GM19452 (cell line): ENCODE data around the gene SCYGR3.

Experiments used
- ATAC-seq: cut with Tn5 transposase; IDR thresholded peaks from one replicate; pipeline ENCODE4 v1.9.1; 2021; ENCODE audit not compliant: unreplicated experiment

The SCYGR3 gene

GRCh38 chr2:227614740-227615139, at the start of gene SCYGR3:
Gene SCYGR3 (minus strand): TSS chr2:227614840. CDS start chr2:227614840, 0 bp downstream.
- no peak for ATAC-seq

GRCh38 chr2:227661827-227662226, 47.2 kb upstream of the SCYGR3 start:
- no peak for ATAC-seq

- ATAC-seq, result no peak
These were observed 46.5 kb upstream of the SCYGR3 start for GRCh38 chr2:227661025-227661649.

DNA sequence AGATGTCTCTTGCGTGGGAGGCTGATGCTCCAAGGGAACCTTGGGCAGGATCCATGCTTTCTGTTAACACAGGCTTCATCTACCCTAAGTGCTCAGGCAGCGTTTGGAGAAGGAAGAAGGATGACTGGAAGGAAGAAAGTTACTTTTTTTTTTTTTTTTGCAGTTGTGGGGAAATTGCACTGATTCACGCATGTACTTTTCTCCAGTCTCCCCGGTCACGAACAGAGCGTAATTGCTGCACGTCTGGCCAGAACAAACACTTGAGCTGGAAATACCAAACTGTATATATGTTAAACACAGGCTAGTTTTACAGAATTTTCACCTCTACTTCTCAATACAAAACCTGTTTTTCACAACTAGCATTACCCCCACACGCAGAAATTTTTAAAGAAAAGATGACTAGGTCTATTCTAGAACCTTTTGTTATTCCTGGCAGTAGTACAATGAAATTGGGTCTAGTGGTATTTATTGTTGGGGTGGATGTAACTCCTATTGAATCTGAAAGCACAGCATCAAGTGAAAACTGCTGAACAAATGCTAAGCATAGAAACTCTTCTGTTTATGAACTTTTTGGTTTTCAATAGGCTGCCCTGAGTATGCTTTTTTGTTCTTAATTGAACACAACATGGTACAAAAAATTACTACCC, 42.7 kb upstream of the SCYGR3 start:
- ATAC-seq, result no peak

DNA sequence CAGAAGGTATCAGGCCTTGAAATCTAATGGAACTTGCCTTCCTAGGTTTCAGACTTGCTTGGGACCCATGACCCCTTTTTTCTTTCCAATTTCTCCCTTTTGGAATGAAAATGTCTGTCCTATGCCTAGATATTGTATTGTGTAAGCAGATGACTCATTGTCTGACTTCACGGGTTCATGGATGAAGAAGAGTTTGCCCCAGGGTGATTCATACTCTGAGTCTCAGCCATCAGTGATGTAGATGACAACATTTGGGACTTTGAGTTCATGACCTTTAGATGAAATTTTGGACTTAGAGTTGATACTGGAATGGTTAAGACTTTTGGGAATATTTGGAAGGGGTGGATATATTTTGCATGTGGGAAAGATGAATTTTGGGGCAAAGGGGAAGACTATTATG, 40.8 kb upstream of the SCYGR3 start:
- ATAC-seq, result no peak

DNA sequence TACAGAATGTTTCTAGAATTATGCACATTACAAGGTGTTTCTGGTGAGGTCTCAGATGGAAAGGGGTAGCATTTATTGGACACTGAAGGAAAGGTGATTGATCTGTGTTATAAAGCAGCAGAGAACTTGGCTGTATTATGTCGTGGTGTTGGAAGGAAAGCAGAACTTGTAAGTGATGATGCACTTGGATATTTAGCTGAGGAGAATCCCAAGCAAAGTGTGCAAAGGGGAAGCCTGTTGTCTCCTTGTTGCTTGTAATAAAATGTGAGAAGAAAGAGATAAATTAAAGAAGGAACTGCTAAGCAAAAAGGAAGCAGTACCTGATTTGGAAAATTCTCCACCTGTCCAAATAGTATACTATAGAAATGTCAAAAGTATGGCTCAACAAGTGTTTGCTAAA, 39.8 kb upstream of the SCYGR3 start:
- no peak for ATAC-seq

- ATAC-seq, result no peak
These were observed 38.8 kb upstream of the SCYGR3 start for GRCh38 chr2:227653419-227653818.

GRCh38 chr2:227643990-227644551, 29.4 kb upstream of the SCYGR3 start:
- ATAC-seq, result no peak

DNA sequence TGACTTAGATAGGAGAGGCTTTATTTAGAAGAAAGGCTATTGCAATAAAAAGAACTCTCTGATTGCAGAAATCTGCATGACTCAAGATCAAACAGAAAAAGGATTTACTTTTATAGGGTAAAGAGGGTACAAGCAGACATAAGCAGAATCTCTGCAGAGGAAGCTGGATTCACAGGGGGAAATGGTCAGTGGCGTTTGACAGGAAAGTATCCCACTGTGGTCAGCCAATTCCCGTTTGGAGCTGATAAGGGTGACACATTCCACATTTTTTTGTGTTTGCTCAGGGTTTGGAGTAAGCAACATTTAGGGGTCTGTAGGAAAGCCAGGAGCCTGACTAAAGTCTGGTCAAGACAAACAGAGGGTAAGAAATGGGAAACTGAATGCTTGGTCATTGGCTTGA, 28.0 kb upstream of the SCYGR3 start:
- ATAC-seq, result no peak

DNA sequence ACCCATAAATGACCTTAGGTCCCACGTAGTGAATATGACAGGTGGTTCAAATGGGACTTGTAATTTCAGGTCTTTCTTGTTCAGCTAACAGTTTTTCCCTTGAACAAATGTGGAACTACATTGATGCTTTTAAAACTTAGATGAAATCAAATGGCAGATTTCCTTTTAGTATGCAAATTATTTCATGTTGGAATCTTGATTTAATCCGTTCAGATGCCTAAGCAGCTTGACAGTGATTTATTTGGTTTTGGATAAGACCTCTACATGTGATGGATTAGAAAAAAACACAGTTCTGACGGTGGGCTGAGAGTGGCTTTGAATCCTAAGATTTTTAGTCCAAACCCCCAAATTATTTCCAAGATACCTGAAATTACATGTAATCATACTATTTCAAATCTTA, 19.6 kb upstream of the SCYGR3 start:
- ATAC-seq, result no peak

DNA sequence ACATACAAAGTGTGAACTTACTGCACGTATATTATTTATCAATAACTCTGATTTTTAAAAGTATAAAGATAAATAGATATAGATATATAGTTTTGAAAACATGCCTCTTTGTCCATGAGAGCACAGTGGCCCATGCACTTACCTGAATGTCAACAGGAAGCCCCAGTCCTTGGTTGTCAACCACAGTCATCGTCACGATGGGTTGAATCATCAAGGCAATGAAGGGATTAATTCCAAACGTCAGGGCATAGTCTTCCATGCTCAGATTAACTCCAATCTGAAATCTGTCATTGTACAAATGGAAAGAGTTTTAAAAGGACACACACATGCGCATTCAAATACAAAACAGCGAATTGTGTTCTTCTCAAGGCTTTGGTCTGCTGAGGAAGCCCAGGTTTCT, 18.2 kb upstream of the SCYGR3 start:
- ATAC-seq, result no peak

- ATAC-seq, result no peak
These were observed 15.7 kb upstream of the SCYGR3 start for GRCh38 chr2:227630322-227630721.

GRCh38 chr2:227629435-227629834, 14.8 kb upstream of the SCYGR3 start:
- no peak for ATAC-seq

GRCh38 chr2:227627769-227628168, 13.1 kb upstream of the SCYGR3 start:
- ATAC-seq, result peak; percentile 84

GRCh38 chr2:227626580-227627151, 12.0 kb upstream of the SCYGR3 start:
- ATAC-seq, result no peak

DNA sequence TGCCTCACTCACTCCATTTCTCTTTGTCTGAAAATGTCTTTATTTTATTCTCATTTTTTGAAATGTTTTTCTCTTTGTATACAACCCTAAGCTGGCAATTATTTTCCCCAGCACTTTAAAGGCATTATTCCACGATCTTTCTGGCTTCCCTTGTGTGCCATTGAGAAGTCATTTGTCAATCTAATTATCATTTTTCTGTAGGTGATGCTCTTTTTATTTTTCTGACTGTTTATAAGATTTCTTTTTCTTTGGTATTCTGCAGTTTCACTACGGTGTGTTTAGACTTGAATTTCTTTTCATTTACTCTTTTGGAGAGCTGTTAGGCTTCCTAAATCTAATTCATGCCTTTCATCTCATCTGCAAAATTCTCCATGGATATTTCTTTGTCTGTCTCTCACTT, 10.8 kb upstream of the SCYGR3 start:
- ATAC-seq, result no peak

DNA sequence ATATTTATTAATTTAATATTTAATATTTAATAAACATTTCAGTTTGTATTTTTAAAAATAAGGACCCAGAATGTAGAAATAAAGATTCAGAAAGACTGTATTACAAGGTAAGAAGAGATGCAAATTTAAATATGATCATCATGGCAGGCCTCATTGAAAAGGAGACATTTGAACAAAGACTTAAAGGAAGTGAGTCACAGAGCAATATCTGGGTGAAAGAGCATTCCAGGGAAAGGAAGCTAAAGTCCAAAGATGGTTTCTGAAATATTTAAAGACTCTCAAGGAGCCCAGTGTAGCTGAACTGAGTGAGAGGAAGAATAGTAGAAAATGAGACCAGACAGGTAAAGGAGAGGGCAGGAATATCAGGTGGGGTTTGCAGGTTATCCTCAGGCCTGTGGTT, 8.6 kb upstream of the SCYGR3 start:
- ATAC-seq, result no peak

- ATAC-seq, result no peak
These were observed 2.9 kb upstream of the SCYGR3 start, which contains the start of gene SCYGR4 for GRCh38 chr2:227617316-227618230. Gene SCYGR4 (plus strand): TSS chr2:227617498. CDS start chr2:227617498, 0 bp downstream.

DNA sequence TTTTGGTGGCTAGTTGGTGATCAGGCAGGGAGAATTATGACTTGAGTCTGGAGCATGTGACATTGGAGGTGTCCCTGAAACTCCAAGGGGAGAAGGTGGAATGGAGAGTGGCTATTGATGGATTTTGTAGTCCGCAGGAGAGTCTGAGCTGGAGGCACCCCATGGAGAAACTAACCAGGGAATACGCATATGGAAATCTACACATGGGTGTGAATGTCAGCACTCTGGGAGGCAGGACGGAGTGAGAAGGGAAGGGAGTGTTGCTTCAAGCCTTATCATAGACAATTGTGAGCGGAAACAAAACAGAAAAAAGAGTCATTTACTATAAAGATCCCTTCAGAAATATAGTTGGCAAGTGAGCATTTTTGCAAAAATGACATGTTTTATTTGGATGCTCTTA, 2.0 kb upstream of the SCYGR3 start:
- ATAC-seq, result no peak

DNA sequence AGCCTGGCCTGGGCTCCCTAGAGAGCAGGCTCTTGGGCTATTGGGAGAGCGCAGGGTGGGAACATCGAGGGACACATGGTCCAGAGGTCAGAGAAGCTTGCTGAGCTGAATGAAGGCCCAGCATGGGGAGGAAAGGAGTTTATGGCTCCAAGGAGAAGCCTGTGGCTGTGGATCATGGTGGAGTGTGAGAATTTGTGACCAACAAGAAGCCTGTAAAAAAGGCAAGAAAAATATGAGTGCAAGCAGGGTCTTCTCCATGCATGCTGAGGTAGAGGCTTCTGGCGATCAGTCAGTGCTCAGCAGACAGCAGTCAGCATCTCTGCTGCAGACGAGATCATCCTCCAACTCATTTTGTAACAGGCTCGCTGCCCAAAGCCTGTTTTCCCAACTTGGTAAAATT, 1.3 kb upstream of the SCYGR3 start:
- ATAC-seq, result no peak

GRCh38 chr2:227615181-227615580, 541 bp upstream of the SCYGR3 start:
- ATAC-seq, result no peak
